Endothelial cell of umbilical vein (primary cell): ENCODE data around the gene NKAIN4. TPM values are rescaled to one million over a fixed set of nuclear protein-coding genes. Genes with fewer than 3 reads are reported as not detected.

Experiments used
- BruUV-seq: library from RNA; stranded (reverse); fragments of 400-500 nt; replicated peaks from 2 replicates; lab custom pipeline; 2021; lab: Mats Ljungman, UMichigan
- CTCF ChIA-PET: fragments of 300-600, 350-600 bp; sonication (Branson Sonifier 250); formaldehyde crosslinking; loops from one replicate; lab custom pipeline; 2021; ENCODE audit warnings: antibody characterized with exemption, inconsistent platforms; lab: Charles Lee
- POLR2A ChIA-PET: fragments of 300-600, 350-600 bp; sonication (Branson Sonifier 250); formaldehyde crosslinking; loops from one replicate; lab custom pipeline; 2021; ENCODE audit warnings: antibody characterized with exemption, inconsistent platforms; lab: Charles Lee
- DNase-seq: peaks from one replicate; pipeline ENCODE4 v3.0.0-alpha.2; 2011; ENCODE audit warnings: low read depth, low spot score
- FAIRE-seq: peaks from 2 replicates; lab custom pipeline; 2011; peaks lifted over from hg19 to GRCh38; lab: Jason Lieb, UNC
- H2AFZ ChIP-seq: 2 replicates; pipeline ENCODE4 v1.6.0; 2012; ENCODE audit warnings: low read depth, low read length, control low read depth, inconsistent platforms
- H3K27ac ChIP-seq: 2 replicates; pipeline ENCODE4 v1.5.1; 2011; ENCODE audit warnings: low read depth, mild to moderate bottlenecking, control low read depth, low read length, moderate library complexity; ENCODE audit not compliant: insufficient read depth
- H3K27me3 ChIP-seq, 2 experiments: 2 replicates each; pipeline versions ENCODE4 v1.6.0 to v1.6.1; 2011; ENCODE audit warnings: low read length in 2 of 2, mixed read lengths in 1 of 2; ENCODE audit not compliant: control insufficient read depth in 2 of 2, insufficient read depth in 2 of 2
- H3K36me3 ChIP-seq, 2 experiments: 2 replicates in 1 of 2; 3 replicates in 1 of 2; pipeline ENCODE4 v1.5.1; 2011; ENCODE audit warnings: low read length in 2 of 2, mild to moderate bottlenecking in 1 of 2, moderate library complexity in 1 of 2; ENCODE audit not compliant: control insufficient read depth in 2 of 2, insufficient read depth in 2 of 2; ENCODE audit errors: extremely low read depth in 1 of 2
- H3K4me1 ChIP-seq: 3 replicates; pipeline ENCODE4 v1.5.1; 2011; ENCODE audit warnings: mild to moderate bottlenecking, low read length; ENCODE audit not compliant: control insufficient read depth, insufficient read depth; ENCODE audit errors: extremely low read depth
- H3K4me2 ChIP-seq: 2 replicates; pipeline ENCODE4 v1.6.1; 2011; ENCODE audit warnings: low read length, control low read depth, mixed read lengths; ENCODE audit not compliant: insufficient read depth
- H3K4me3 ChIP-seq, 3 experiments: fragments of 200-600 bp in 1 of 3; sonication (generic), shearing (Covaris generic) in 1 of 3; replicated peaks in 1 of 3; 2 replicates each; pipeline ENCODE4 v1.5.1; 2011 to 2016; ENCODE audit warnings: control low read depth in 3 of 3, low read length in 3 of 3, mild to moderate bottlenecking in 2 of 3, inconsistent platforms in 1 of 3, low read depth in 1 of 3, moderate library complexity in 1 of 3; ENCODE audit not compliant: insufficient read depth in 1 of 3
- H3K79me2 ChIP-seq: 2 replicates; pipeline ENCODE4 v1.6.0; 2012; ENCODE audit warnings: low read length, inconsistent platforms; ENCODE audit not compliant: control insufficient read depth, insufficient read depth
- H3K9ac ChIP-seq: replicated peaks from 2 replicates; pipeline ENCODE3; 2011; ENCODE audit warnings: low read length, control low read depth; ENCODE audit not compliant: insufficient read depth; ENCODE audit errors: extremely low read depth
- H3K9me1 ChIP-seq: replicated peaks from 3 replicates; pipeline ENCODE4 v1.6.0; 2011; ENCODE audit warnings: mild to moderate bottlenecking, low read length; ENCODE audit not compliant: control insufficient read depth, insufficient read depth; ENCODE audit errors: extremely low read depth
- H3K9me3 ChIP-seq: replicated peaks from 2 replicates; pipeline ENCODE4 v1.5.1; 2012; ENCODE audit warnings: low read length, inconsistent platforms; ENCODE audit not compliant: control insufficient read depth, insufficient read depth
- H4K20me1 ChIP-seq: replicated peaks from 2 replicates; pipeline ENCODE3; 2011; ENCODE audit warnings: mild to moderate bottlenecking, low read length; ENCODE audit not compliant: control insufficient read depth, insufficient read depth; ENCODE audit errors: extremely low read depth
- CTCF ChIP-seq, 2 donors: IDR thresholded peaks; 1 replicate in 1 of 2; 2 replicates in 1 of 2; pipeline ENCODE4 v1.5.1; 2011; ENCODE audit warnings: low read length in 2 of 2, mild to moderate bottlenecking in 2 of 2, moderate library complexity in 2 of 2, control low read depth in 1 of 2, inconsistent platforms in 1 of 2, low read depth in 1 of 2; ENCODE audit not compliant: insufficient read depth in 1 of 2; ENCODE audit errors: extremely low read depth in 1 of 2
- EZH2 ChIP-seq: IDR thresholded peaks from 2 replicates; pipeline ENCODE4 v1.6.1; 2012; ENCODE audit warnings: borderline replicate concordance, low read depth, mild to moderate bottlenecking, moderate library complexity, low read length, inconsistent platforms; ENCODE audit not compliant: severe bottlenecking
- FOS ChIP-seq: IDR thresholded peaks from 2 replicates; pipeline ENCODE4 v1.6.1; 2011; ENCODE audit warnings: mild to moderate bottlenecking, low read length, moderate library complexity, borderline replicate concordance; ENCODE audit not compliant: insufficient read depth
- GATA2 ChIP-seq: IDR thresholded peaks from 2 replicates; pipeline ENCODE4 v1.7.0; 2011; ENCODE audit warnings: low read depth, mild to moderate bottlenecking, moderate library complexity, mixed read lengths, low read length; ENCODE audit not compliant: insufficient read length, insufficient read depth
- JUN ChIP-seq: IDR thresholded peaks from 2 replicates; pipeline ENCODE4 v1.6.1; 2011; ENCODE audit warnings: borderline replicate concordance, low read depth; ENCODE audit not compliant: insufficient read length, insufficient read depth
- MAX ChIP-seq: IDR thresholded peaks from 2 replicates; pipeline ENCODE4 v1.6.1; 2011; ENCODE audit not compliant: insufficient read depth, insufficient read length
- MYC ChIP-seq: IDR thresholded peaks from one replicate; pipeline ENCODE4 v1.6.1; 2011; ENCODE audit warnings: mild to moderate bottlenecking, low read depth, low read length
- POLR2A ChIP-seq: IDR thresholded peaks from 2 replicates; pipeline ENCODE4 v1.6.1; 2012; ENCODE audit warnings: low read depth, mild to moderate bottlenecking, control low read depth, low read length
- POLR2AphosphoS5 ChIP-seq: IDR thresholded peaks from 2 replicates; pipeline ENCODE4 v1.6.1; 2012; ENCODE audit warnings: low read depth, mild to moderate bottlenecking, control low read depth, low read length, moderate library complexity; ENCODE audit not compliant: insufficient read depth
- dilution Hi-C: fragments of 300-500 bp; cut with MboI; formaldehyde crosslinking; loops from one replicate; pipeline ENCODE4 v1.15.0; 2019; ENCODE audit warnings: low sequenced_read_pairs; ENCODE audit not compliant: extremely low pct_ligation_motif_present
- intact Hi-C: fragments of 100-400 bp; cut with micrococcal nuclease; formaldehyde crosslinking; loops from one replicate; pipeline ENCODE4 v1.10.0; 2022
- polyA plus RNA-seq, 4 experiments: library from polyadenylated mRNA; depleted of rRNA in 3 of 4; stranded (reverse) in 3 of 4; unstranded in 1 of 4; fragments of >200 nt; gene quantifications; 2 replicates each; pipeline versions ENCODE4 v1.2.1 to v1.2.3, GENCODE V29; 2011 to 2012; ENCODE audit warnings: missing spikeins in 1 of 4
- total RNA-seq: library from RNA; stranded (reverse); gene quantifications from 2 replicates; pipeline ENCODE4 v1.2.3, GENCODE V29; 2021

NKAIN4 gene
- total and polyA plus RNA-seq, 2 donors (not counting 3 experiments of a cell fraction or from before 2014, with no cell fraction given): 0.04 TPM; not detected in 1

GRCh38 chr20:63267691-63268090 lies 13.4 kb upstream of the NKAIN4 start:
- Histone ChIP-seq H2AFZ (no peak overlapping the region), H3K27ac (no peak overlapping the region), H3K4me2 (no peak overlapping the region), H3K36me3 (no peaks in the 10 kb centered on the region), H4K20me1 (no peaks in the 10 kb centered on the region), H3K9ac (no peak overlapping the region), H3K27me3 (peaks cover 0 to 1% of the 10 kb centered on the region in 2 experiments), H3K9me3 (no peaks in the 10 kb centered on the region), H3K4me1 (no peaks in the 10 kb centered on the region), H3K9me1 (no peaks in the 10 kb centered on the region), H3K4me3 (no peak overlapping the region), H3K79me2 (peaks cover under 1% of the 10 kb centered on the region)
- no peak for DNase-seq
- no TSS peak for BruUV-seq
- intact Hi-C loops: no loop called here
- dilution Hi-C loops: no loop called here
- POLR2A ChIA-PET: no interaction called here
- TF ChIP-seq MYC: no peak
- TF ChIP-seq FOS: no peak
- TF ChIP-seq EZH2: no peak
- TF ChIP-seq JUN: no peak
- TF ChIP-seq POLR2AphosphoS5: no peak
- TF ChIP-seq CTCF (IDR thresholded peaks at IDR 0.05; ENCODE audit: extremely low read depth in 1 of 2, insufficient read depth in 1 of 2, low read depth in 1 of 2, low read length in 2 of 2): no peak
- TF ChIP-seq MAX: no peak
- no peak for TF ChIP-seq POLR2A
- TF ChIP-seq GATA2: no peak
- FAIRE-seq: no peak
- CTCF ChIA-PET: interaction anchor here (1.0 to 2.4 kb wide), 2 partner anchors 9 to 44 kb away, joined by 3 to 7 read pairs; no protein-coding TSS in a partner anchor
